Uterus (tissue), 2 donors: Measurements from ENCODE around the gene PTGIR.

Experiments
- POLR2A ChIP-seq, 2 donors: fragments of 450-650 bp; IDR thresholded peaks; one replicate each; pipeline ENCODE4 v1.6.1; 2016; ENCODE audit warnings: antibody characterized with exemption in 2 of 2, mild to moderate bottlenecking in 1 of 2, moderate library complexity in 1 of 2
- TF ChIP-seq, protein P1 (sequence below), 4 experiments: fragments of 200-600 bp in 2 of 4; fragments of 450-650 bp in 2 of 4; sonication (generic) in 2 of 4; IDR thresholded peaks; one replicate each; pipeline ENCODE4 v1.5.1; 2016 to 2019; ENCODE audit warnings: antibody characterized with exemption in 4 of 4, mild to moderate bottlenecking in 2 of 4, moderate library complexity in 1 of 4

DNA sequence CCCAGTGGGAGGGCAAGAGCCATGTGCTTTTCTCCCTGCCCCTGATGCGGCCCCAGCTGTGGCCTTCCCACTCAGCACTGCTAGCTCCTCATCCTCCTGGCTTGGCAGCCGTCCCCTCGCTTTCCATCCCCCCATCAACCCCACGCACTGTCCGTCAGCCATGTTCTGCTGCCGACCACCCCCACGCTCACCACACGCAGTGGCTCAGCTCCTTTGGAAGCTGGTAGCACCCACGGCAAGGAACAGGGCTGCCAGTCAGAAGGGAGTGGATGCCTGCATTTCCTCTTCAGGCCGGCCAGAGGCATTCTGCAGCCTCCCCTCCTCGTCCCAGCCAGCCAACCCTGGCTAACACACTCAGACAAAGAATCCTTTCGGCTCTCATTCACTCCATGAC, 17.4 kb downstream of the PTGIR start:
- TF ChIP-seq, protein P1, sequence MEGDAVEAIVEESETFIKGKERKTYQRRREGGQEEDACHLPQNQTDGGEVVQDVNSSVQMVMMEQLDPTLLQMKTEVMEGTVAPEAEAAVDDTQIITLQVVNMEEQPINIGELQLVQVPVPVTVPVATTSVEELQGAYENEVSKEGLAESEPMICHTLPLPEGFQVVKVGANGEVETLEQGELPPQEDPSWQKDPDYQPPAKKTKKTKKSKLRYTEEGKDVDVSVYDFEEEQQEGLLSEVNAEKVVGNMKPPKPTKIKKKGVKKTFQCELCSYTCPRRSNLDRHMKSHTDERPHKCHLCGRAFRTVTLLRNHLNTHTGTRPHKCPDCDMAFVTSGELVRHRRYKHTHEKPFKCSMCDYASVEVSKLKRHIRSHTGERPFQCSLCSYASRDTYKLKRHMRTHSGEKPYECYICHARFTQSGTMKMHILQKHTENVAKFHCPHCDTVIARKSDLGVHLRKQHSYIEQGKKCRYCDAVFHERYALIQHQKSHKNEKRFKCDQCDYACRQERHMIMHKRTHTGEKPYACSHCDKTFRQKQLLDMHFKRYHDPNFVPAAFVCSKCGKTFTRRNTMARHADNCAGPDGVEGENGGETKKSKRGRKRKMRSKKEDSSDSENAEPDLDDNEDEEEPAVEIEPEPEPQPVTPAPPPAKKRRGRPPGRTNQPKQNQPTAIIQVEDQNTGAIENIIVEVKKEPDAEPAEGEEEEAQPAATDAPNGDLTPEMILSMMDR (IDR thresholded peaks at IDR 0.05) = no peak
- TF ChIP-seq POLR2A (IDR thresholded peaks at IDR 0.05) = no peak
